Ishikawa (cell line): Measurements from ENCODE around the gene CFAP77.

ENCODE experiments used
- CEBPB ChIP-seq: IDR thresholded peaks from 2 replicates; pipeline ENCODE4 v1.6.1; 2012
- CREB1 ChIP-seq: IDR thresholded peaks from 2 replicates; pipeline ENCODE4 v1.6.1; 2012; ENCODE audit warnings: low read depth
- EGR1 ChIP-seq: IDR thresholded peaks from 2 replicates; pipeline ENCODE4 v1.6.1; 2012
- EP300 ChIP-seq: IDR thresholded peaks from 2 replicates; pipeline ENCODE4 v1.6.1; 2012; ENCODE audit warnings: borderline replicate concordance
- FOXM1 ChIP-seq: IDR thresholded peaks from 2 replicates; pipeline ENCODE4 v1.6.1; 2012; ENCODE audit warnings: low read depth, borderline replicate concordance
- NFIC ChIP-seq: IDR thresholded peaks from 2 replicates; pipeline ENCODE4 v1.6.1; 2012
- RAD21 ChIP-seq: IDR thresholded peaks from 2 replicates; pipeline ENCODE4 v1.6.1; 2012; ENCODE audit warnings: low read depth
- TAF1 ChIP-seq: IDR thresholded peaks from 2 replicates; pipeline ENCODE4 v1.6.1; 2012; ENCODE audit warnings: low read depth, mild to moderate bottlenecking
- TCF12 ChIP-seq: IDR thresholded peaks from 2 replicates; pipeline ENCODE4 v1.6.1; 2012; ENCODE audit warnings: low read depth
- TEAD4 ChIP-seq: IDR thresholded peaks from 2 replicates; pipeline ENCODE4 v1.6.1; 2012
- YY1 ChIP-seq: IDR thresholded peaks from 2 replicates; pipeline ENCODE4 v1.6.1; 2012; ENCODE audit warnings: low read depth
- ZBTB7A ChIP-seq: IDR thresholded peaks from 2 replicates; pipeline ENCODE4 v1.6.1; 2012; ENCODE audit warnings: low read depth
- TF ChIP-seq, protein P1 (sequence below): IDR thresholded peaks from 2 replicates; pipeline ENCODE4 v1.6.1; 2012; ENCODE audit warnings: low read depth, mild to moderate bottlenecking
- TF ChIP-seq, protein P2 (sequence below): IDR thresholded peaks from 2 replicates; pipeline ENCODE4 v1.6.1; 2012
- TF ChIP-seq, protein P3 (sequence below): IDR thresholded peaks from 2 replicates; pipeline ENCODE4 v1.6.1; 2012

CFAP77 gene

DNA sequence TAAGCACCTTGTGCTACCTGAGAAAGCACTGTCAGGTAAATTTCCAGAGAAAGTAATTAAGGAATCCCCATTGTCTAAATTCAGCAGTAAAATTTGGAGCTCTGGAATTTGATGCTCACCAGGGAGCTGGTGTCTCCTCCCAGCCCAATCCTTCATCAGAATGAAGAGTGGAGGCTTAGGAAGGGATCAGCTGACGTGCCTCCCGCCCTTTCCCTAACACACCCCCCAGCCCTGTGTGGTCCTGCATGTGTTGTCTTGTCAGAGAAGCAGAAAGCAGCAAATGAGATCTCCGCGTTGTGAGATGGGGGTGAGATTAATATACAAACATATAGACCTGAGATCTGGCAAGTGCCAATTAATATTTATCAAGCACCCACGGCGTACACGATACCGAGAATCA, 145.5 kb downstream of the CFAP77 start:
- TF ChIP-seq RAD21, result no peak
- TF ChIP-seq FOXM1, result no peak
- TF ChIP-seq, protein P1, sequence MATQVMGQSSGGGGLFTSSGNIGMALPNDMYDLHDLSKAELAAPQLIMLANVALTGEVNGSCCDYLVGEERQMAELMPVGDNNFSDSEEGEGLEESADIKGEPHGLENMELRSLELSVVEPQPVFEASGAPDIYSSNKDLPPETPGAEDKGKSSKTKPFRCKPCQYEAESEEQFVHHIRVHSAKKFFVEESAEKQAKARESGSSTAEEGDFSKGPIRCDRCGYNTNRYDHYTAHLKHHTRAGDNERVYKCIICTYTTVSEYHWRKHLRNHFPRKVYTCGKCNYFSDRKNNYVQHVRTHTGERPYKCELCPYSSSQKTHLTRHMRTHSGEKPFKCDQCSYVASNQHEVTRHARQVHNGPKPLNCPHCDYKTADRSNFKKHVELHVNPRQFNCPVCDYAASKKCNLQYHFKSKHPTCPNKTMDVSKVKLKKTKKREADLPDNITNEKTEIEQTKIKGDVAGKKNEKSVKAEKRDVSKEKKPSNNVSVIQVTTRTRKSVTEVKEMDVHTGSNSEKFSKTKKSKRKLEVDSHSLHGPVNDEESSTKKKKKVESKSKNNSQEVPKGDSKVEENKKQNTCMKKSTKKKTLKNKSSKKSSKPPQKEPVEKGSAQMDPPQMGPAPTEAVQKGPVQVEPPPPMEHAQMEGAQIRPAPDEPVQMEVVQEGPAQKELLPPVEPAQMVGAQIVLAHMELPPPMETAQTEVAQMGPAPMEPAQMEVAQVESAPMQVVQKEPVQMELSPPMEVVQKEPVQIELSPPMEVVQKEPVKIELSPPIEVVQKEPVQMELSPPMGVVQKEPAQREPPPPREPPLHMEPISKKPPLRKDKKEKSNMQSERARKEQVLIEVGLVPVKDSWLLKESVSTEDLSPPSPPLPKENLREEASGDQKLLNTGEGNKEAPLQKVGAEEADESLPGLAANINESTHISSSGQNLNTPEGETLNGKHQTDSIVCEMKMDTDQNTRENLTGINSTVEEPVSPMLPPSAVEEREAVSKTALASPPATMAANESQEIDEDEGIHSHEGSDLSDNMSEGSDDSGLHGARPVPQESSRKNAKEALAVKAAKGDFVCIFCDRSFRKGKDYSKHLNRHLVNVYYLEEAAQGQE, result no peak
- no peak for TF ChIP-seq CEBPB
- no peak for TF ChIP-seq ZBTB7A
- TF ChIP-seq NFIC, result no peak
- TF ChIP-seq, protein P2, sequence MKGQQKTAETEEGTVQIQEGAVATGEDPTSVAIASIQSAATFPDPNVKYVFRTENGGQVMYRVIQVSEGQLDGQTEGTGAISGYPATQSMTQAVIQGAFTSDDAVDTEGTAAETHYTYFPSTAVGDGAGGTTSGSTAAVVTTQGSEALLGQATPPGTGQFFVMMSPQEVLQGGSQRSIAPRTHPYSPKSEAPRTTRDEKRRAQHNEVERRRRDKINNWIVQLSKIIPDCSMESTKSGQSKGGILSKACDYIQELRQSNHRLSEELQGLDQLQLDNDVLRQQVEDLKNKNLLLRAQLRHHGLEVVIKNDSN, result no peak
- no peak for TF ChIP-seq EGR1
- TF ChIP-seq EP300, result no peak
- TF ChIP-seq TEAD4, result no peak
- TF ChIP-seq, protein P3, sequence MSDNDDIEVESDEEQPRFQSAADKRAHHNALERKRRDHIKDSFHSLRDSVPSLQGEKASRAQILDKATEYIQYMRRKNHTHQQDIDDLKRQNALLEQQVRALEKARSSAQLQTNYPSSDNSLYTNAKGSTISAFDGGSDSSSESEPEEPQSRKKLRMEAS, result no peak
- no peak for TF ChIP-seq YY1
- TF ChIP-seq TCF12, result no peak
- no peak for TF ChIP-seq TAF1
- TF ChIP-seq CREB1, result no peak

DNA sequence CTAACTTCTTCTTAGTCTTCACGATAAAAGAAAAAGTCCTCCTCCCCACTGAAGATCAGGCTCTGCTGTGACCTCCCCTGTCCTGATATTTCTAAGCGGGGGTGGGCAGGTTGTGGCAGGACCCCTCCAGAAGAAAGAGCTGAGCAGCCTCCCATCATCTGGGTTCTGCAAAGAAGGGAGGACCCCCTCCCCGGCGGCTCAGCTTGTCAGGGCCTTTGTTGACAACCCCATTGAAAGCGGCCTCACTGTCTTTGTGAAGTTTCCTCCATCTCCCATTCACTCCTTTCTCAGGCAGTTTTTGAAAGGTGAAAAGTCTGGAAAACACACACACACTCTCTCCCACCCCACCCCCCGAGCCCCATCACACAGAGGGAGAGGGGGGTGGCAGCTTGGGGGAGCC, 146.2 kb downstream of the CFAP77 start:
- TF ChIP-seq TEAD4 (no peak), NFIC (no peak), TCF12 (no peak), EP300 (no peak), ZBTB7A (no peak), CREB1 (no peak), TAF1 (no peak), FOXM1 (no peak), CEBPB (no peak), RAD21 (no peak), YY1 (no peak), EGR1 (no peak)
- TF ChIP-seq, protein P1, result no peak
- TF ChIP-seq, protein P2, result no peak
- TF ChIP-seq, protein P3, result no peak

DNA sequence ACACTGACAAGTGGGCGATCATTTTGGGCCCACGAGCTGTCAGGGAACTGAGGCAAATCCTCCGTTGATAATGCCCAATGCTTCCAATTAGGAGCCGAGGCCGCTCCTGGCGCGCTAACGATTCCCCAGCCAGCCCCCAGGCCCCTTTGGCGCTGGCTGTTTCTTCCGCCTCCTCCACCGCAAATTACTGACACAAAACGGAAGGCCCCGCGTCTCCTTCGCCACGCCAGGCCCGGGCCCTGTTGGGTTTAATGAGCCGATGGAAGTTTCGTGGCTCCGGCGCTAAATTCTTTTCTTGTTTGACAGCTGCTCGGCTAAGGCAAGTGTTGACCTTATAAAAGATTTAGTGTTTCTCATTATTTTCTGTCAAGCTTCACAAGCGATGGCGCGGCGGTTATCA, 146.7 kb downstream of the CFAP77 start:
- no peak for TF ChIP-seq EGR1
- TF ChIP-seq NFIC, result no peak
- no peak for TF ChIP-seq EP300

DNA sequence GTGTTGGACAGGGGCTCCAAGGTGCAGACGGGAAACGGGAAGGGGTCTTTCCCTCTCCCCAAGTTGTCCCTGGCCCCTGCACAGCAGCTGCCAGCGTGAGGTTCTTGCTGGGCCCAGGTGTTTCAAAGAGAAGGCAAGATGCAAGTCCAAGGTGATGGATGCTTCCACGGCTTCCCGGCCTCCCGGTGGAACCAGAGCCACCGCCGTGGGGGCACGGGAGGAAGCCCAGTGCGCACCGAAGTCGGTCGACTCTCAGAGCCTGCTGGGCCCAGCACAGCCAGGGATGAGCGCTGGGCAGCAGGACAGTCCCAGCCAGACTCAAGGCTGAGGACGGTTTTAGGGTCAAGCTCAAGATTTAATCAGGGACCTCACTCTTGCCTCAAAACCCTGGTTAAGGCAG, 147.1 kb downstream of the CFAP77 start:
- TF ChIP-seq RAD21, result no peak
- no peak for TF ChIP-seq TAF1
- TF ChIP-seq FOXM1, result no peak
- TF ChIP-seq TEAD4, result no peak
- TF ChIP-seq EGR1, result no peak
- TF ChIP-seq TCF12, result no peak
- TF ChIP-seq, protein P2, result no peak
- no peak for TF ChIP-seq EP300
- TF ChIP-seq, protein P3, result no peak
- TF ChIP-seq NFIC, result no peak
- TF ChIP-seq, protein P1, result no peak
